ENCODE results near the gene RBM38. TPM values are rescaled to one million over a fixed set of nuclear protein-coding genes. Genes with fewer than 3 reads are reported as not detected.

RBM38 gene
- total RNA-seq, 1 donor from 2014 or later: 33.4 TPM

DNA sequence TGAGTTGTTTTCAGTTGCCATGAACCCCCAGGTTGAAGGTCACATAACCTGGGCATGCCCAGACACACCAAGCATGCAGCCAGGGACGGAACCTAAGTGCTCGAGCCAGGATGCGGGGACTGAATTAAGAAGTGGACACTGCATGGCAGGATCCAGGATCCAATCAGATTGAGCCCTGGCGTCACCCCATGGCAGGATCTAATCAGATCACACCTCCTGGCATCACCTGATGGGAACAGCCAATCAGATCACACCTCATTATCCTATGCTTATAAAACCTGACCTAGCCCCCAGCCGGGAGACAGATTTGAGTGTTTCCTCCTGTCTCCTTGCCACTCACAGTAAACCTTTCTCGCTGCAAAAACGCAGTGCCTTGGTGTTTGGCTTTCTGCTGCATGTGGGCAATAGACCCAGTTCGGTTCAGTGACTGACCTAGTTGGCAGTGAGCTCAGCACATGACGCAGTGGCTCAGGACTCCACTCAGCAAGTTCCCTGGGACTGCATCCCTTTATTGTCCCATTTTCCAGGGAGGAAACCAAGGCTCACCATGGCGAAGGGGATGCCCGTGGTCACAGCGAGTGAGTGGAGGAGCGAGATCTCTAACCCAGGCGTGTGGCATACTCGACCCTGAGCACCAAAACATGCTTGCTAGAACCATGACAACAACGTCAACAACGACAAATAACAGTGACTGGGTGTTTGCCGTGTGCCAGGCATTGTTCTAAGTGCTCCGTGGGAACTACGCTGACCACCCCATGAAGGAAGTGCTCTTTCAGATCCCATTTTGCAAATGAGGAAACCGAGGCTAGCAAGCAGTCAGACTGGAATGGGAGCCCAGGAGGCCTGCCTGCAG, 66.3 kb downstream of the RBM38 start:
- H3K27ac Mint-ChIP-seq (ENCODE audit: unreplicated experiment): no peak overlapping the region

DNA sequence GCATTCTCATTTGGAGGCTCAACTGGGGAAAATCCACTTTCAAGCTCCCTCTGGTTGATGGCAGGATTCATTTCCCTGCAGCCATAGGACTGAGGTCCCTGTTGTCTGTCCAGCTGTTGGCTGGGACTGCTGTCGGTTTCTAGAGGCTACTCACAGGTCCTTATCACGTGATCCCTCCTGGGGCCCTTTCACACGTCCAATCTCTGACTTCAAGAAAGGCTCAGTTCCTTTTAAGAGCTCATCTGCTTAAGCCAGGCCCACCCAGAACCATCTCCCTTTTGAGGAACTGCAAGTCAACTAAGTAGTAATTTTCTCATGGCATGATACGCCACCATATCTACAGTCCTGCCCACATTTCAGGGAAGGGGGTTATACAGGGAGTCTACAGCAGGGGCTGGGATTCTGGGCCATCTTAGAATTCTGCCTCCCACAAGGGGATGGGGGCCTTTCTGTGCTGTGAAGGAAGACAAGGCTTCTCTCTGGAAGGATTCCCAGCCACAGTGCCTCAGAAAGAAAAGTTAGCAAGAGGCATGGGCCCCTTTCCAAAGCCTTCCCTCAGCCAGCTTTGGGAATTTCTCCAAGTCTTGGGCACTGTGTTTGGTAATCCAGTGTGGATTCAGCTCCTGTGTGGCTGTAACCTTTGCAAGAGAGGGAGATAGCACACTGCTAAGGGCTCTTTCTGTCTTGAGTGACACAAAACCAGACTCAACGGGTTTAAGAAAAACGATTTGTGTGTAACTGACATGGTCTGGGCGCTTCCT, 67.4 kb downstream of the RBM38 start:
- Mint-ChIP-seq H3K9me3 (no peaks in the 10 kb centered on the region), H3K27ac (ENCODE audit: unreplicated experiment) (no peak overlapping the region), H3K4me3 (no peak overlapping the region), H3K27me3 (ENCODE audit: low read depth) (peaks cover 6% of the 10 kb centered on the region), H3K4me1 (peaks cover 20% of the 10 kb centered on the region), H3K36me3 (ENCODE audit: low read depth) (no peaks in the 10 kb centered on the region)
- DNase-seq (ENCODE audit: low read depth, low spot score): no peak
- TF ChIP-seq, protein P1, sequence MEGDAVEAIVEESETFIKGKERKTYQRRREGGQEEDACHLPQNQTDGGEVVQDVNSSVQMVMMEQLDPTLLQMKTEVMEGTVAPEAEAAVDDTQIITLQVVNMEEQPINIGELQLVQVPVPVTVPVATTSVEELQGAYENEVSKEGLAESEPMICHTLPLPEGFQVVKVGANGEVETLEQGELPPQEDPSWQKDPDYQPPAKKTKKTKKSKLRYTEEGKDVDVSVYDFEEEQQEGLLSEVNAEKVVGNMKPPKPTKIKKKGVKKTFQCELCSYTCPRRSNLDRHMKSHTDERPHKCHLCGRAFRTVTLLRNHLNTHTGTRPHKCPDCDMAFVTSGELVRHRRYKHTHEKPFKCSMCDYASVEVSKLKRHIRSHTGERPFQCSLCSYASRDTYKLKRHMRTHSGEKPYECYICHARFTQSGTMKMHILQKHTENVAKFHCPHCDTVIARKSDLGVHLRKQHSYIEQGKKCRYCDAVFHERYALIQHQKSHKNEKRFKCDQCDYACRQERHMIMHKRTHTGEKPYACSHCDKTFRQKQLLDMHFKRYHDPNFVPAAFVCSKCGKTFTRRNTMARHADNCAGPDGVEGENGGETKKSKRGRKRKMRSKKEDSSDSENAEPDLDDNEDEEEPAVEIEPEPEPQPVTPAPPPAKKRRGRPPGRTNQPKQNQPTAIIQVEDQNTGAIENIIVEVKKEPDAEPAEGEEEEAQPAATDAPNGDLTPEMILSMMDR (conservative IDR thresholded peaks at IDR 0.05): no peak

More for the DNA sequence above, 66.3 kb downstream of the RBM38 start:
- no peak for DNase-seq (ENCODE audit: low read depth, low spot score)
- H3K4me1 Mint-ChIP-seq: peaks cover 20% of the 10 kb centered on the region
- H3K27me3 Mint-ChIP-seq (ENCODE audit: low read depth): peaks cover 7% of the 10 kb centered on the region
- H3K36me3 Mint-ChIP-seq (ENCODE audit: low read depth): no peaks in the 10 kb centered on the region
- H3K4me3 Mint-ChIP-seq: no peak overlapping the region
- no peaks in the 10 kb centered on the region for H3K9me3 Mint-ChIP-seq
- TF ChIP-seq, protein P1 (conservative IDR thresholded peaks at IDR 0.05): no peak

Other genes starting within 250 kb of the RBM38 start
- 13.8 and 14.5 TPM in 2 replicates for gene BMP7, start 124.8 kb upstream of the RBM38 start, total RNA-seq
- gene SPO11, start 61.6 kb upstream of the RBM38 start, total RNA-seq: not detected in 2 replicates
- gene RAE1, start 40.1 kb upstream of the RBM38 start, total RNA-seq: 54.7 and 57.0 TPM in 2 replicates
- gene CTCFL, start 133.7 kb downstream of the RBM38 start, total RNA-seq: 0.09 and 0.14 TPM in 2 replicates
- not detected in 2 replicates for gene PCK1, start 169.7 kb downstream of the RBM38 start, total RNA-seq
- not detected in 2 replicates for gene ZBP1, start 229.0 kb downstream of the RBM38 start, total RNA-seq